NCI-H2029 treated with DMSO at 0.1 percent for 48 hours (cell line): ENCODE data around the gene MACF1.

ENCODE experiments used
- DNase-seq: peaks from one replicate; lab custom pipeline; 2025; lab: John Stamatoyannopoulos, UW

MACF1 gene

GRCh38 chr1:39310691-39311090 is 106.2 kb downstream of the MACF1 start:
- no peak for DNase-seq

GRCh38 chr1:39317111-39317510 is 112.6 kb downstream of the MACF1 start:
- DNase-seq = no peak

- peak; percentile 93 for DNase-seq
Measured at GRCh38 chr1:39317910-39318633, 113.6 kb downstream of the MACF1 start.

- DNase-seq = no peak
Measured at GRCh38 chr1:39321979-39322378, 117.5 kb downstream of the MACF1 start.

- no peak for DNase-seq
Measured at GRCh38 chr1:39322431-39322830, 117.9 kb downstream of the MACF1 start.

- DNase-seq = no peak
Measured at GRCh38 chr1:39324888-39325287, 120.4 kb downstream of the MACF1 start.

GRCh38 chr1:39326836-39327235 is 122.3 kb downstream of the MACF1 start:
- DNase-seq = no peak

GRCh38 chr1:39328095-39328494 is 123.6 kb downstream of the MACF1 start:
- no peak for DNase-seq

GRCh38 chr1:39328586-39329121 is 124.2 kb downstream of the MACF1 start:
- DNase-seq = no peak

GRCh38 chr1:39331647-39332046 is 127.2 kb downstream of the MACF1 start:
- no peak for DNase-seq

GRCh38 chr1:39332291-39332690 is 127.8 kb downstream of the MACF1 start:
- DNase-seq = no peak

- no peak for DNase-seq
Measured at GRCh38 chr1:39332828-39333227, 128.3 kb downstream of the MACF1 start.

GRCh38 chr1:39333296-39333695 is 128.8 kb downstream of the MACF1 start:
- DNase-seq = no peak

GRCh38 chr1:39335216-39335615 is 130.7 kb downstream of the MACF1 start:
- no peak for DNase-seq

- DNase-seq = no peak
Measured at GRCh38 chr1:39337067-39337466, 132.6 kb downstream of the MACF1 start.

GRCh38 chr1:39342776-39343175 is 138.3 kb downstream of the MACF1 start:
- DNase-seq = no peak

- peak; percentile 99 for DNase-seq
Measured at GRCh38 chr1:39344394-39345154, 140.1 kb downstream of the MACF1 start.

GRCh38 chr1:39346872-39347271 is 142.4 kb downstream of the MACF1 start:
- DNase-seq = no peak

- DNase-seq = peak; percentile 100
Measured at GRCh38 chr1:39348278-39348677, 143.8 kb downstream of the MACF1 start.

- DNase-seq = no peak
Measured at GRCh38 chr1:39352881-39353280, 148.4 kb downstream of the MACF1 start.

- no peak for DNase-seq
Measured at GRCh38 chr1:39354572-39354971, 150.1 kb downstream of the MACF1 start.

- no peak for DNase-seq
Measured at GRCh38 chr1:39358491-39358890, 154.0 kb downstream of the MACF1 start.

- no peak for DNase-seq
Measured at GRCh38 chr1:39359028-39359570, 154.6 kb downstream of the MACF1 start.
